Measurements from ENCODE around the gene SHISA6.

The SHISA6 gene

GRCh38 chr17:11514981-11515680, 274.1 kb downstream of the SHISA6 start:
- DNase-seq (ENCODE audit: low spot score) (no peak), FAIRE-seq (no peak)

- no peak for FAIRE-seq
- no peak for DNase-seq (ENCODE audit: low spot score)
Observed at GRCh38 chr17:11515901-11516300, 274.9 kb downstream of the SHISA6 start.

GRCh38 chr17:11535231-11535630, 294.2 kb downstream of the SHISA6 start:
- FAIRE-seq (no peak), DNase-seq (ENCODE audit: low spot score) (no peak)

- no peak for FAIRE-seq
Observed at GRCh38 chr17:11538366-11538765, 297.4 kb downstream of the SHISA6 start.

GRCh38 chr17:11539637-11540036, 298.6 kb downstream of the SHISA6 start:
- no peak for DNase-seq (ENCODE audit: low spot score)
- FAIRE-seq = no peak

More at GRCh38 chr17:11538366-11538765, 297.4 kb downstream of the SHISA6 start:
- DNase-seq (ENCODE audit: low spot score) = no peak

- no peak for FAIRE-seq
- DNase-seq (ENCODE audit: low spot score) = no peak
Observed at GRCh38 chr17:11545002-11545401, 304.0 kb downstream of the SHISA6 start.

GRCh38 chr17:11545696-11546095, 304.7 kb downstream of the SHISA6 start:
- no peak for FAIRE-seq
- no peak for DNase-seq (ENCODE audit: low spot score)

- FAIRE-seq = no peak
- no peak for DNase-seq (ENCODE audit: low spot score)
Observed at GRCh38 chr17:11547853-11548252, 306.8 kb downstream of the SHISA6 start.

- no peak for FAIRE-seq
- no peak for DNase-seq (ENCODE audit: low spot score)
Observed at GRCh38 chr17:11548398-11548797, 307.4 kb downstream of the SHISA6 start.

- DNase-seq (ENCODE audit: low spot score) (no peak), FAIRE-seq (no peak)
Observed at GRCh38 chr17:11550431-11550830, 309.4 kb downstream of the SHISA6 start.

GRCh38 chr17:11551442-11551841, 310.4 kb downstream of the SHISA6 start:
- DNase-seq (ENCODE audit: low spot score) (no peak), FAIRE-seq (no peak)

- no peak for DNase-seq (ENCODE audit: low spot score)
- FAIRE-seq = no peak
Observed at GRCh38 chr17:11553135-11553534, 312.1 kb downstream of the SHISA6 start.

- no peak for DNase-seq (ENCODE audit: low spot score)
- FAIRE-seq = no peak
Observed at GRCh38 chr17:11554042-11554441, 313.0 kb downstream of the SHISA6 start.

- DNase-seq (ENCODE audit: low spot score) = no peak
- no peak for FAIRE-seq
Observed at GRCh38 chr17:11554542-11554941, 313.5 kb downstream of the SHISA6 start.

GRCh38 chr17:11555530-11555929, 314.5 kb downstream of the SHISA6 start:
- no peak for DNase-seq (ENCODE audit: low spot score)
- no peak for FAIRE-seq

GRCh38 chr17:11557727-11558452, 316.9 kb downstream of the SHISA6 start:
- DNase-seq (ENCODE audit: low spot score) = no peak
- no peak for FAIRE-seq

- no peak for DNase-seq (ENCODE audit: low spot score)
- no peak for FAIRE-seq
Observed at GRCh38 chr17:11558681-11559234, 317.7 kb downstream of the SHISA6 start.

- DNase-seq (ENCODE audit: low spot score) (no peak), FAIRE-seq (no peak)
Observed at GRCh38 chr17:11559601-11560000, 318.6 kb downstream of the SHISA6 start.

- no peak for DNase-seq (ENCODE audit: low spot score)
- FAIRE-seq = no peak
Observed at GRCh38 chr17:11561281-11561680, 320.3 kb downstream of the SHISA6 start.

GRCh38 chr17:11561702-11562101, 320.7 kb downstream of the SHISA6 start:
- FAIRE-seq (no peak), DNase-seq (ENCODE audit: low spot score) (no peak)

- FAIRE-seq = no peak
- DNase-seq (ENCODE audit: low spot score) = no peak
Observed at GRCh38 chr17:11564589-11565380, 323.8 kb downstream of the SHISA6 start.

GRCh38 chr17:11565591-11565990, 324.6 kb downstream of the SHISA6 start:
- FAIRE-seq = no peak
- no peak for DNase-seq (ENCODE audit: low spot score)
